Measurements from ENCODE around the gene FOSL2. TPM values are rescaled to one million over a fixed set of nuclear protein-coding genes. Genes with fewer than 3 reads are reported as not detected.

FOSL2 gene
- total RNA-seq, 1 donor from 2014 or later = 60.5 TPM

- Mint-ChIP-seq H3K27ac (no peak overlapping the region), H3K4me1 (peaks cover 5% of the 10 kb centered on the region), H3K36me3 (no peaks in the 10 kb centered on the region), H3K27me3 (ENCODE audit: low read depth) (no peaks in the 10 kb centered on the region), H3K4me3 (no peak overlapping the region), H3K9me3 (peaks cover 3% of the 10 kb centered on the region)
- TF ChIP-seq, protein P1, sequence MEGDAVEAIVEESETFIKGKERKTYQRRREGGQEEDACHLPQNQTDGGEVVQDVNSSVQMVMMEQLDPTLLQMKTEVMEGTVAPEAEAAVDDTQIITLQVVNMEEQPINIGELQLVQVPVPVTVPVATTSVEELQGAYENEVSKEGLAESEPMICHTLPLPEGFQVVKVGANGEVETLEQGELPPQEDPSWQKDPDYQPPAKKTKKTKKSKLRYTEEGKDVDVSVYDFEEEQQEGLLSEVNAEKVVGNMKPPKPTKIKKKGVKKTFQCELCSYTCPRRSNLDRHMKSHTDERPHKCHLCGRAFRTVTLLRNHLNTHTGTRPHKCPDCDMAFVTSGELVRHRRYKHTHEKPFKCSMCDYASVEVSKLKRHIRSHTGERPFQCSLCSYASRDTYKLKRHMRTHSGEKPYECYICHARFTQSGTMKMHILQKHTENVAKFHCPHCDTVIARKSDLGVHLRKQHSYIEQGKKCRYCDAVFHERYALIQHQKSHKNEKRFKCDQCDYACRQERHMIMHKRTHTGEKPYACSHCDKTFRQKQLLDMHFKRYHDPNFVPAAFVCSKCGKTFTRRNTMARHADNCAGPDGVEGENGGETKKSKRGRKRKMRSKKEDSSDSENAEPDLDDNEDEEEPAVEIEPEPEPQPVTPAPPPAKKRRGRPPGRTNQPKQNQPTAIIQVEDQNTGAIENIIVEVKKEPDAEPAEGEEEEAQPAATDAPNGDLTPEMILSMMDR (IDR thresholded peaks at IDR 0.05; ENCODE audit: unreplicated experiment) = no peak
- DNase-seq (ENCODE audit: low spot score in 2 of 2, unreplicated experiment in 2 of 2) = no peak
Measured at GRCh38 chr2:28373854-28374253, 18.8 kb upstream of the FOSL2 start.

- H3K27ac Mint-ChIP-seq = no peak overlapping the region
- TF ChIP-seq, protein P1 (IDR thresholded peaks at IDR 0.05; ENCODE audit: unreplicated experiment) = no peak
- peaks cover 4% of the 10 kb centered on the region for H3K4me1 Mint-ChIP-seq
- H3K36me3 Mint-ChIP-seq = no peaks in the 10 kb centered on the region
- no peaks in the 10 kb centered on the region for H3K27me3 Mint-ChIP-seq (ENCODE audit: low read depth)
- no peak overlapping the region for H3K4me3 Mint-ChIP-seq
- no peak for DNase-seq (ENCODE audit: low spot score in 2 of 2, unreplicated experiment in 2 of 2)
- peaks cover 3% of the 10 kb centered on the region for H3K9me3 Mint-ChIP-seq
Measured at GRCh38 chr2:28374331-28374730, 18.3 kb upstream of the FOSL2 start.

DNA sequence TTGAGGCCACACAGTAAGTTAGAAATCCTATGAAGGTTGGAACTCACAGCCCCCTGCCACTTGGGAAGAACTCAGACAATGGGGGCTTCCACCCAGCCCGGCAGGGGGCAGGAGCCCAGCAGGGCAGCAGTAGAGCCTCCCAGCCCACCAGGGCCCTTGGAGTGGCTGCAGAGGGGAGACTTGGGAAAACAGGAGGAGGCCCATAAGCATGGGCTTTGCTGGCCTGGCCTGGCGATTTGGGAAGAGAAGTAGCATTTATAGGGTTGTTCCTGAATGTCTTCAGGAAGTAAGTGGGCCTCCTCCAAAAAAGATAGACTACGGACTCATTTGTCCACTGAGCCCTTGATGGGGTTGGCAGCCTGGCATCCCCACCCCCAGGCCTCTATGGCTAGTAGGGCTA lies 17.4 kb upstream of the FOSL2 start:
- Mint-ChIP-seq H3K4me3 (no peak overlapping the region), H3K27ac (no peak overlapping the region), H3K36me3 (no peaks in the 10 kb centered on the region), H3K4me1 (peaks cover 4% of the 10 kb centered on the region), H3K27me3 (ENCODE audit: low read depth) (no peaks in the 10 kb centered on the region), H3K9me3 (peaks cover 3% of the 10 kb centered on the region)
- DNase-seq (ENCODE audit: low spot score in 2 of 2, unreplicated experiment in 2 of 2) = no peak
- TF ChIP-seq, protein P1 (IDR thresholded peaks at IDR 0.05; ENCODE audit: unreplicated experiment) = no peak

GRCh38 chr2:28375742-28376631 lies 16.7 kb upstream of the FOSL2 start:
- TF ChIP-seq, protein P1 (IDR thresholded peaks at IDR 0.05; ENCODE audit: unreplicated experiment) = no peak
- no peak overlapping the region for H3K4me3 Mint-ChIP-seq
- DNase-seq (ENCODE audit: low spot score in 2 of 2, unreplicated experiment in 2 of 2) = no peak
- no peak overlapping the region for H3K27ac Mint-ChIP-seq
- H3K4me1 Mint-ChIP-seq = peaks cover 4% of the 10 kb centered on the region
- no peaks in the 10 kb centered on the region for H3K27me3 Mint-ChIP-seq (ENCODE audit: low read depth)
- peaks cover 2% of the 10 kb centered on the region for H3K9me3 Mint-ChIP-seq
- no peaks in the 10 kb centered on the region for H3K36me3 Mint-ChIP-seq

- H3K9me3 Mint-ChIP-seq = no peaks in the 10 kb centered on the region
- H3K4me1 Mint-ChIP-seq = peaks cover 4% of the 10 kb centered on the region
- DNase-seq (ENCODE audit: low spot score in 2 of 2, unreplicated experiment in 2 of 2) = no peak
- no peaks in the 10 kb centered on the region for H3K36me3 Mint-ChIP-seq
- H3K27ac Mint-ChIP-seq = no peak overlapping the region
- H3K27me3 Mint-ChIP-seq (ENCODE audit: low read depth) = no peaks in the 10 kb centered on the region
- TF ChIP-seq, protein P1 (IDR thresholded peaks at IDR 0.05; ENCODE audit: unreplicated experiment) = no peak
- H3K4me3 Mint-ChIP-seq = no peak overlapping the region
Measured at GRCh38 chr2:28377195-28377816, 15.4 kb upstream of the FOSL2 start.
